KOPT-K1 (cell line): ENCODE data around the gene SLAIN2.

ENCODE experiments used
- H3K27ac ChIP-seq: fragments of 200-600 bp; sonication (generic); 2 replicates; pipeline ENCODE4 v1.5.1; 2016; ENCODE audit warnings: antibody characterized with exemption, mild to moderate bottlenecking, low read depth, low read length; ENCODE audit not compliant: poor library complexity, severe bottlenecking
- H3K36me3 ChIP-seq: fragments of 200-600 bp; sonication (generic); 2 replicates; pipeline ENCODE4 v1.5.1; 2017; ENCODE audit warnings: antibody characterized with exemption, mild to moderate bottlenecking, low read length, moderate library complexity; ENCODE audit not compliant: insufficient read depth
- H3K9me3 ChIP-seq: fragments of 200-600 bp; sonication (generic); 2 replicates; pipeline ENCODE4 v1.5.1; 2017; ENCODE audit warnings: antibody characterized with exemption, low read length, mild to moderate bottlenecking; ENCODE audit not compliant: insufficient read depth, poor library complexity, severe bottlenecking

The SLAIN2 gene

GRCh38 chr4:48470137-48470536 is 128.8 kb downstream of the SLAIN2 start:
- Histone ChIP-seq H3K36me3 (no peaks in the 10 kb centered on the region), H3K27ac (no peak overlapping the region), H3K9me3 (no peaks in the 10 kb centered on the region)

GRCh38 chr4:48470570-48470969 is 129.2 kb downstream of the SLAIN2 start:
- Histone ChIP-seq H3K9me3 (no peaks in the 10 kb centered on the region), H3K36me3 (no peaks in the 10 kb centered on the region), H3K27ac (no peak overlapping the region)

GRCh38 chr4:48472794-48473193 is 131.5 kb downstream of the SLAIN2 start:
- no peaks in the 10 kb centered on the region for H3K9me3 ChIP-seq
- no peak overlapping the region for H3K27ac ChIP-seq
- H3K36me3 ChIP-seq, result no peaks in the 10 kb centered on the region

GRCh38 chr4:48475770-48476169 is 134.4 kb downstream of the SLAIN2 start:
- Histone ChIP-seq H3K36me3 (no peaks in the 10 kb centered on the region), H3K27ac (no peak overlapping the region), H3K9me3 (no peaks in the 10 kb centered on the region)
